Inflammatory macrophage (primary cell): Measurements from ENCODE around the gene NENF.
A peak's percentile ranks its signal among the peaks of the same experiment; 100 is the strongest.

Experiments
- DNase-seq, 2 donors: peaks; one replicate each; pipeline ENCODE4 v3.0.0-alpha.2; 2020 to 2022

Gene NENF

GRCh38 chr1:212431644-212432043 is 1.1 kb upstream of the NENF start:
- no peak for DNase-seq

GRCh38 chr1:212432272-212432660 is 454 bp upstream of the NENF start:
- no peak for DNase-seq

GRCh38 chr1:212433577-212434462 is 1.1 kb downstream of the NENF start:
- no peak for DNase-seq

GRCh38 chr1:212434992-212435391 is 2.3 kb downstream of the NENF start:
- no peak for DNase-seq

- DNase-seq = no peak
Observed at GRCh38 chr1:212437179-212437798, 4.6 kb downstream of the NENF start.

- DNase-seq = no peak
Observed at GRCh38 chr1:212438831-212439237, 6.1 kb downstream of the NENF start.

GRCh38 chr1:212440419-212440818 is 7.7 kb downstream of the NENF start:
- no peak for DNase-seq

- DNase-seq = no peak
Observed at GRCh38 chr1:212442408-212442807, 9.7 kb downstream of the NENF start.

- no peak for DNase-seq
Observed at GRCh38 chr1:212446333-212446732, 13.6 kb downstream of the NENF start.

GRCh38 chr1:212447478-212447877 is 14.8 kb downstream of the NENF start:
- no peak for DNase-seq

- DNase-seq = no peak
Observed at GRCh38 chr1:212450331-212450881, 17.7 kb downstream of the NENF start.

GRCh38 chr1:212451416-212452322 is 18.9 kb downstream of the NENF start:
- no peak for DNase-seq

GRCh38 chr1:212452323-212453155 is 19.8 kb downstream of the NENF start:
- DNase-seq = peak; percentile 54 to 70

GRCh38 chr1:212453156-212453857 is 20.6 kb downstream of the NENF start:
- DNase-seq = no peak

GRCh38 chr1:212454741-212455140 is 22.0 kb downstream of the NENF start:
- DNase-seq = no peak

- DNase-seq = no peak
Observed at GRCh38 chr1:212455401-212455800, 22.7 kb downstream of the NENF start.

- DNase-seq = peak; percentile 88 to 89
Observed at GRCh38 chr1:212455803-212456528, 23.2 kb downstream of the NENF start.

- peak; percentile 87 for DNase-seq
Observed at GRCh38 chr1:212457740-212458338, 25.1 kb downstream of the NENF start.

- no peak for DNase-seq
Observed at GRCh38 chr1:212458817-212459216, 26.1 kb downstream of the NENF start.

- DNase-seq = no peak
Observed at GRCh38 chr1:212459656-212460055, 26.9 kb downstream of the NENF start.
